WTC11 (cell line): ENCODE results near the gene GRIP2.

ENCODE experiments used
- CTCF ChIP-seq: fragments of 200-600 bp; IDR thresholded peaks from 2 replicates; pipeline ENCODE4 v1.8.0; 2022; ENCODE audit warnings: antibody characterized with exemption
- SP1 ChIP-seq: sonication (generic); formaldehyde crosslinking; conservative IDR thresholded peaks from 2 replicates; pipeline ENCODE4 v1.8.1; 2022; ENCODE audit warnings: missing genetic modification reagents
- TEAD4 ChIP-seq: sonication (generic); formaldehyde crosslinking; IDR thresholded peaks from 2 replicates; pipeline ENCODE4 v1.8.0; 2022; ENCODE audit warnings: mild to moderate bottlenecking, missing genetic modification reagents
- ZNF121 ChIP-seq: sonication (generic); formaldehyde crosslinking; IDR thresholded peaks from 2 replicates; pipeline ENCODE4 v1.8.0; 2023; ENCODE audit warnings: missing genetic modification reagents

- TF ChIP-seq TEAD4 (CRISPR knock-in tag), result no peak
- no peak for TF ChIP-seq ZNF121 (CRISPR knock-in tag)
- no peak for TF ChIP-seq CTCF
- TF ChIP-seq SP1 (CRISPR knock-in tag), result no peak
Measured at GRCh38 chr3:14487821-14488220, 52.3 kb downstream of the GRIP2 start.
